NCI-H1048 (cell line): ENCODE data around the gene OR8B3.

Source experiments
- DNase-seq: peaks from one replicate; lab custom pipeline; 2025; lab: John Stamatoyannopoulos, UW

Gene OR8B3

DNA sequence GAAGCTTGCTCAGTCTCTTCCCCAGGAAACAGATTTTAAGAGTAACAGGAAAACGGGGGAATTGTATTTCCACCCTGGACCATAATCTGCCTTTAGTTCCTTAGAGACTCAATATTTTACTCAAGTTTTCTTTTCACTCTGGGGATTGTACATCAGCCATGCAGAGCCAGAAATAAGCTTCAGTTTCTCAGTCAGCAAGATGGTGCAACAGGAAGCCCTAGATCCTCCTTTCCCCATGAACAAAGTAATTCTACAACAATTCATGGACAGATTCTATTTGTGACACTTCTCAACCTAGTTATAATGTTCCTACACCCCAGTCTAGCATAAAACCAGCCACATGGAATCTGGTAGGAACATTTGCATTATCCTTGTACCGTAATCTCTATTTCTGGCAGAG, 39.3 kb downstream of the OR8B3 start:
- DNase-seq: no peak

DNA sequence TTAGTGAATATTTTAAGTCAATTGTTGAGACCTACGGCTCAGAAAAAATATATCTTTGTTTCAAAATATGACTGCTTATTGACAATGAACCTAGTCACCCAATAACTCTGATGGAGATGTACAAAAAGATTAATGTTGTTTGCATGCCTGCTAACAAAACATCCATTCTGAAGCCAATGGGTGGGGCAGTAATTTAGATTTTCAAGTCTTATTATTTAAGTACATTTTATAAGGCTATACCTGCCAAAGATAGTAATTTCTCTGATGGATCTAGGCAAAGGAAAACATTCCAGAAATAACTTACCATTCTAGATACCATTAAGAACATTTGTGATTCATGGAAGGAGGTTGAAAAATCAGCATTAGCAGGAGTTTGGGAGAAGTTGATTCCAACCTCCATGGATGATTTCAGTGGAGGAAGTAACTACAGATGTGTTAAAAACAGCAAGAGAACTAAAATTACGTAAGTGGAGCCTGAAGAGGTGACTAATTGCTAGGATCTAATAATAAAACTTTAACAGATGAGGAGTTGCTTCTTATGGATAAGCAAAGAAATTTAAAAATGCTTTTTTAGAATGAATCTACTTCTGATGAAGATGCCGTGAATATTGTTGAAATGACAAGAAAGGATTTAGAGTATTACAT, 52.4 kb downstream of the OR8B3 start:
- DNase-seq: no peak
